VCaP (cell line): ENCODE results near the gene GALK2.

Experiments used
- H3K27ac ChIP-seq: fragments of 450-650 bp; 2 replicates; pipeline ENCODE4 v1.5.1; 2017
- CTCF ChIP-seq: fragments of 450-650 bp; conservative IDR thresholded peaks from 2 replicates; pipeline ENCODE4 v1.5.1; 2017; ENCODE audit warnings: mild to moderate bottlenecking, moderate library complexity

The GALK2 gene

GRCh38 chr15:49135342-49135857, 34.6 kb upstream of the GALK2 start:
- H3K27ac ChIP-seq = no peak overlapping the region
- no peak for TF ChIP-seq CTCF

GRCh38 chr15:49135911-49136310, 34.1 kb upstream of the GALK2 start:
- TF ChIP-seq CTCF = no peak
- no peak overlapping the region for H3K27ac ChIP-seq

GRCh38 chr15:49137861-49138260, 32.2 kb upstream of the GALK2 start:
- no peak for TF ChIP-seq CTCF
- H3K27ac ChIP-seq = no peak overlapping the region

DNA sequence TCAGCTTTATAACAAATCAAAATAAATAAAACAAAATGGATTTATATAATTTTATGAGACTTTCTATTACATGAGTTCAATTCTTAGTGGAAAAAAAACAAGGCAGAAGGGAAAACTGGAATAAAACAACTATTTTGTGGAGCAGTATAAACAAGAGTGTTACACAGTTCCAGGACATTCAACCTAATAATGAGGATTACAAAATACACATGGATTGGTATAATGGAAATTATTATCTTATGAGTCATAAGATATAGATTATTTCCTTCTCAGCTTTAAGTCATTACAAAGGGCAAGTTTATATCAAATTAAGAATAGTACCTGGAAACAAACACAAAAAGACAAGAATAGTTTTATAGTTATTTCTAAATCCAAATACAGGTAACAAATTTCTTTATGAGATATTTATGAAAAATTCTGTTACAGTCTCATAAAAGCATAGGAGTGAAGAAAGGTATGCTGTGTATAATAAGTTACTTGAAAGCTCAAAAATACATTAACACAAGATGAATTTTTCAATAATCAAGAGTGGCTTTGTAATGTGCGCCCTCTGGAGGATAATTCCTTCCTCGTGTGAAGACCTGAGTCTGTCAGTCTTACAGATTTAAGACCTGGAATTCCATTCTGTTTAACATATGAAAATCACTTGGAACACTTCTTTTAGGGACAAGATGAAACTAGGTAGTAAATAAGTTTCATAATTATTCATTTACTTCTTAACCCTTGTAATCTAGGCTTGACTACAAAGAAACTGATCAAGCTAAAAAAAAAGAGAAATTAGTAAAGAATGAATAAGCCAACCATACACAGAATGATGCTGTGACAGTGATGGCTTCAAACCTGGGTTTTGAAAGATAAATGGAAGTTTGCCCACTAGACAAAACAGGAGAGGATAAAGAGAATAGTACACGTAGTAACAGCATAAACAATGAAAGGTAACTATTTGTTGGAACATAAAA, 24.1 kb upstream of the GALK2 start:
- TF ChIP-seq CTCF = peak; percentile 89

GRCh38 chr15:49148298-49148697, 21.7 kb upstream of the GALK2 start:
- H3K27ac ChIP-seq = no peak overlapping the region
- TF ChIP-seq CTCF = no peak

More for the DNA sequence above, 24.1 kb upstream of the GALK2 start:
- H3K27ac ChIP-seq = peak overlapping the region; percentile 28

DNA sequence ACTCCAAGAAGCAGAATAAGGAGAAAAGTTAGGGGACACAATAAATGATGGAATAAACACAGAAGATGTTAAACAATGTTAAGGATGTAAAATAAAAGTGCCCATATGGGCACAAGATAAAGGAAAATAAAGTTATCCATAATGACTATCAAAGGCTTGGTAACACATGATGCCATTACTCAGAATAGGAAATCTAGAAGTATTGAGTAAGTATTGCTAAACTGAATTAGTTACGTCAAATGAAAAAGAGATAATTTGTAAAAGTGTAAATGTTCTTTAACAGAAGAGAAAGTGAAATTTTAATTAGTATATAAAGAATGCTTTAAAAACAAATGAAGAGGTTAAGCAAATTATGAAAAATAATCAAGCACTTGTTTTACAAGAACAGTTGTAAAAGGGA, 21.3 kb upstream of the GALK2 start:
- H3K27ac ChIP-seq = no peak overlapping the region
- TF ChIP-seq CTCF = no peak

GRCh38 chr15:49151831-49152230, 18.2 kb upstream of the GALK2 start:
- no peak for TF ChIP-seq CTCF
- H3K27ac ChIP-seq = no peak overlapping the region
